GM21786 (cell line): ENCODE measurements around the gene TOP3B.
"Not testable (repeated sequence)": the region's sequence is repeated elsewhere in the genome, so short reads cannot be mapped to it uniquely, and the experiment has no call there.

Experiments used
- ATAC-seq: cut with Tn5 transposase; IDR thresholded peaks from one replicate; pipeline ENCODE4 v1.9.1; 2021; ENCODE audit not compliant: unreplicated experiment

The TOP3B gene

DNA sequence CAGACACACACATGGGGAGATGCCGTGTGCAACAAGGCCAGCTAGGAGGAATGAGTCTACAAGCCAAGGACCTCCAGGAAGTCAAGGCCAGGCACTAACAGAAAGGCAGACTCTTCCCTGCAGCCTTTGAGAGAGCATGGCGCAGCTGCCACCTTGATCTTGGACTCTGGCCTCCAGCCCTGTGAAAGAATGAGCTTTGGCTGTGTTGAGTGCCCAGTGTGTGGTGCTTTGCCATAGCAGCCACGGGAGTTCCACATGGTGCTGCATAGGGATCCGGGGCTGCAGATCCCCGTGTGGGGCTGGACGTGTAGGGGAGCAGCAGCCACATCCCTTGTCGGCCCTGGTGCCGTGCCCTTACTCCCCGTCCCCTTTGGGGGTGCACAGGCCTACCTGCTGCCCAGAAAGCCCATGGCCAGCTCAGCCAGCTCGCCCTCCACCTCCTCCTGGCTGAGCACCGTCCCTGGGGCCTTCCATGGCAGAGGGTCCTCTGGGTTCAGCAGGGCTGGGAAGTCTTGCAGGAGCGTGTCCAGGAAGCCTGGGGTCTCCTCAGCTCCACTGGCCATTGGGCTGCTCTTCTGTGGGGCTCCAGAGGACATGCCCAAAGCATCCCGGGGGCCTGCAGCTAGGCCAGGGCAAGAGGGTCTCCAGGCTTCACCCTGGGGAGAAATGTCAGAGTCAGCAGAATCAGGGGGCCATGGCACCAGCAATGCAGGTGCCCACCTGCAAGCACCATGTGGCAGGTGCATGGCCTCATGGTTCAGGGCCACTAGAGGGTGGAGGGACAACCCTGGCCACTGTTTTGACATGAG lies 36.9 kb downstream of the TOP3B start:
- no peak for ATAC-seq

DNA sequence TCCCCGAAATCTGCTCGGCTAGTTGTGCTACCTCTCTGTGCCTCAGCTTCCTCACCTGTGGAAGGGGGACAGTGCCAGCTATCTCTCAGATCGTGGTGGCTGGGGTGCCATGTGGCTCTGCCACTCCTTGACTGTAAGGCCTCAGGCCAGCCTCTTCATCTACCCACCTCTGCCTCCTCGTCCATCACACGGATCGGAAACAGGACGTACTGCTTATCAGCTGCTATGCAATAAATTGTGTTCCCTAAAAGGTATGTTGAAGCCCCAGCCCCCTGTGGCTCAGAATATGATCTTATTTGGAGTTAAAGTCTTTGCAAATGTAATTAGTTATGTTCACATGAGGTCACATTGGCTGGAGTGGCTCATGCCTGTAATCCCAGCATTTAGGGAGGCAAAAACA lies 37.7 kb downstream of the TOP3B start:
- ATAC-seq: no peak

DNA sequence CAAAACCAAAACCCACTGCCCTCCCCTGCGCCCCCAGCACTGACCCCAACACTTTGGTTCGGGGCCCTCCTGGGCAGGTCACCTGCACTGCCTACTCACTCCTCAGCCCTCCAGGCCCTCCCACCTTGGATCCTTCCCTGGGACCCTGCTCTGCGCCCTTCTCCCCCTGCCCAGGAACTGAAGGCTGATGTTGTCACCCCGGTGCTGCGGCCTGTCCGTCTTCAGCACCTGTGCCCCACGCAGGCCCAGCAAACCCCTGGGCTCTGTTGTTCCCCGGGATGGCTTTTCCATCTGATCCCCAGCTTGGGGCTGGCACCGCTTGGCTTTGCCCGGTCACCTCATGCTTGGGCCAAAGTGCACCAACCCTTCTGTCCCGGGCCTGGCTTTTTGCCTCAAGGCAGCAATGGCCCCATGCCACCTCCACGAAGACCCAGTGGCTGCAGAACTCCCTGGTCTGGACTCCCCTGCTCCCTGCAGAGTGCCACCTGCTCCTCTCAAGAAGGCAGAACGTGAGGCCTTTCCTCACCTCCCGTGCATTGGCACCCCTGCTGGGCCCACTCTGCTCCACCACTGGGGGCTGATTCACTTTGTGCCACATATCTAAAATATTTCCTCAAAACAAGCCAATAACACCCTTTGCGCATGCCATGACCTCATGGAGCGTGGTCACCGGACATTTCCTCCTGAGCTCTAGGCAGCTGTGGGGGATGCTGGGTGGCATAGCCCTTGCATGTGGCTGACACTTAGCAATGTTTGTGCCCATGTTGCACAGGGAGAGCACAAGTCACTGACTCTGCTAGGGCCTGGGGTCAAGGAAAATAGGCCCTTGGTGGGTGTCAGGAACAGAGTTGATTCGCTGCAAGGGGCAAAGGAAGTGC lies 38.8 kb downstream of the TOP3B start:
- no peak for ATAC-seq

DNA sequence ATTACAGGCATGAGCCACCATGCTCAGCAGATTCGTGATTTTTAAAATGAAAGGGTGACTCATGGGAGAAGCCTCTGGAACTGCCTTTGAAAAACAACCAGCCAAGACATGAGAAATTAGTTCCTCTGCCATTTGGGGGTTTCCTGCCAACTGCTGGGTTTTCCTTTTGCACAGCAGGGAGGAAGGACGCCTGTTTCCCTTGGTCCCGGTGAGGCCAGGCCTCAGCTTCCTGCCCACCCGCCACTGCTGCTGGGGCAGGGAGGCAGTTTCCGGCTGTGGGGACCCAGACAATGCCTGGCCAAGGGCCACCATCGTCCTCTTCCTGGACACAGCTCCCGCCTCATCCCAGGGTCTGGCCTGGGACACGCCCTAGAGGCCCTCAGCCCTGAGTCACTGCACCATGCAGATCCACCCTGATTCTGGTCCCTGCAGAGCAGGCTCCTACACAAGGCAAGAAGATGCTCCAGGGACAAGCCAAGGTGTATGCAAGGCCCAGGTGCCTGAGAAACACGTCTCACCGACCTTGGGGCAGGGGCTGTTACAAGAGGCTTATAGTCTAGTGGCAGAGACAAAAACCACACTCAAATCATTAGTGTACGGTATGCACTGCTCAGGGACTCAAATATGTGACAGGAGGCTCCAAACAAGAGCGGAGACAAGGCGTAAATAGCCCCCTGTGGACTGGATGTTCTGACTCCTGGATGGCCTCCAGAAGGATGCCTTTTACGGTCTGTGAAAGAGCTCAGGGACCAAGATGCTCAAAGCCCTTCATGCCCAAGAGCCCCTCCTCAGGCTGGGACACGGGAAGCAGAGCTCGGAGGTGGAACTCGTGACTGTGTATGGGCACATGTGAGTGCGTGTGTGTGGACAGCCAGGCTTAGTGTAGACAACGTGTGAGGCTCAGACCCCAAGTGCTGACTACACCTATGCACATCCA lies 39.9 kb downstream of the TOP3B start:
- no peak for ATAC-seq

DNA sequence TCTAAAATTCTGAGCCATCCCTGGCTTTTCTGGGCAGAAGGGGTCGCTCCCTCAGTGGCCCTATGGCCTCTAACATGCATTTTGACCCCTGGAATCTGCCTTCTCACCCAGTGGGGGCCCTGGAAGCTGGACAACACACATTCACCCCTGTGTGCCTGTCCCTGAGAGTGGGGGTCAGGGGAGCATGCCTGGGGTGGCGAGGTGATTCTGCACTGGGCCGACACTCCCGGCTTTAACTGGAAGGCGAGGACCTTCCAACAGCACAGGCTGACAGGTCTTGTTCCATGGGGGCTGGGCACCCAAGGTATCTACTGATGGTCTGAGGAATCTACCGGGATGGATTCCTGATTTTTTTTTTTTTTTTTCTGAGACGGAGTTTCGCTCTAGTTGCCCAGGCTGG lies 40.7 kb downstream of the TOP3B start:
- ATAC-seq: no peak

DNA sequence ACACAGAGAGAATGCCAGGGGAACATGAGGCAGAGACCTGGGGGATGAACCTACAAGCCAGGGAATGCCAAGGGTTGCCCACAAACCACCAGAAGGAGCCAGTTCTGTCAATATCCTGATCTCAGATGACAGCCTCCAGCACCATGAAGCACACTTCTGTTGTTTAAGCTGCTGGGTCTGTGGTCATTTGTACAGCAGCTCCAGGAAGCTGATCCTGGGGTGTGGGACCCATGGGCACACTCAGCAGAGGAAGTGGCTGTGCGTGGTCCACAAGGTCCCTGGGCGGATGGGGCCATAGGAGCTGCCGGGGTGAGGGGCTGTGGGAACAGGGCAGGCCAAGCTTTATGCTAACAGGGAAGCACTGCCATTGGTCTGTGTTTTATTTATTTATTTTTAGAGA lies 42.1 kb downstream of the TOP3B start:
- ATAC-seq: no peak

DNA sequence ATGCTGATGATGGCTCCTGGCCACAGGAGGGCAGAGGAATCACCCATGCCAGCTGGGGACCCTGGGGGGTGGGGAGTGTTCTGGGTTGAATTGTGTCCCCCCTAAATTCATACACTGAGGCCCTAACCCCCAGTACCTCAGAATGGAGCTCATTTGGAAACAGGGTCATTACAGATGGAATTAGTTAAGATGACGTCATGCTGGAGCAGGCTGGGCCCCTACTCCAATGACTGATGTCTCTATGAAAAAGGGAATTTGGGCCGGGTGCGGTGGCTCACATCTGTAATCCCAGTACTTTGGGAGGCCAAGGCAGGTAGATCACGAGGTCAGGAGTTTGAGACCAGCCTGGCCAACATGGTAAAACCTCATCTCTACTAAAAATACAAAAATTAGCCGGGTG lies 42.7 kb downstream of the TOP3B start:
- ATAC-seq: not testable (repeated sequence)

DNA sequence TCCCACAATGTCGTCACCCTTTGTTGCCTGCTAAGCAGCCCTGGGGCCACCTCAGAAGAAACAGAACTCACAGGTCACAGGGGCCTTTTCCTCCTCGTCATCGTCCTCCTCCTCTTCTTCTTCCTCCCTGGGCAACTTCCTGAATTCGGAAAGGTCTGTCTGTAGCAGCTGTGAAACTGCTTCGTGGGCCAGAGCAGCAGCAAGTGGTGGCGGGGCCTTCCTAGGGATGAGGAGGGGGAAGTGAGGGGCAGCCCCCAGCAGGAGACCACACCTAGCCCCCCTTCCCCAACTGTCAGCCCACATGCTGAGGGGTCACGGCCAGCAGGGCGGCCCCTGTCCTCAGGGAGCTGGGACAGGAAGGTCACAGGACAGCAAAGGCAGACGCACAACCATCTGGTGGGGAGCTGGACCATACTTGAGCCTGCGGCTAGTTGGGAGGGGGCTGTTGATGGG lies 43.1 kb downstream of the TOP3B start:
- no peak for ATAC-seq

DNA sequence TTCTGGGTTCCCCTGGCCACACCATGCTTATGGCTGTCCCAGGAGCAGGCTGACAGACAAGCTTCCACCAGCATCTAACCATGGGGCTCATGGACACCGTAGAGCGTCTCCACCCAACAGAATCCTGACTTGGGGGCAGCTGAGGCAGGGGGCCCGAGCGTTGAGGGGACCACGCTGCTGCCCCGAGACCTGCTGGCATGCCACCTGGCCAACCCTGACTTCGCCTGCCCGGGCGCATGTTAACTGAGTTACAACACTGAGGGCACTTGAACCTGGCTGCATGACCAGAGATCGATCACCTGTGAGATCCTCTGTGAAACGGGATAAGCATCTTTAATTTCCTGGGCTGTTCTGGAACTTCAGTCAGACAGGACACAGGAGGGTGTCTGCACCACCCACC lies 43.7 kb downstream of the TOP3B start:
- ATAC-seq: no peak

DNA sequence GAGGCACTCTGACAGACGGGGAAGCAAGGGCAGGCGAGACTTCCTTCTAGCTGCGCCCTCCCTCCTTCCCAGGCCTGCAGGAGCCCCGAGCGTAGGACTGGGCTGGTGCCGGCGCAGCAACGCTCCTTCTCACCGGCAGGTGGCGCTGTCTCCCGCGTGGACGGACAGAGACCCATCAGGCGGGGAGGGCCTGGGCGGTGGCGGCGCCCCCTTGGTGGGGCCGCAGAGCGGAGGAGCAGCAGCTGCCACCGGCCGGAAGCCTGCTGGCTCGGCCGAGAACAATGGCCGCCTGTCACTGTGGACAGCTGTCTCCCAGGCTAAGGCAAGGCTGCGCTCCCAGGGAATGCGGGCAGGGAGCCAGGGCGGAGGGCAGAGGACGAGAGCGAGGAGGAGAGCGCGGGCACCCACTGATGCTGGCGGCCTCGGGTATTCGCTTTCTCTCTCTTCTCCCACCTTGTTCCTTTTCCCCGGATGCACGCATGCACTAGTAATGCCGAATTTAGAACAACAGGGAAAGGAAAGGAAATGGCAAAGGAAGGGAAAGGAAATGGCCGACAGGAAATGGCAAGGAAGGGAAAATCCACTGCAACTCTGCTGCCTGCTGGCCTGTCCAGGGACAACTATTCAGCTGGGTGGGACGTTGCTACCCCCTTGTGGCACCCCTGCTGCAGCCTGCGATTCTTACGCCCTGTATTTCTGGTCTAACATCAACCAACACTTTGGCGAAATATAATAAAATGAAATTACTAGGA lies 44.3 kb downstream of the TOP3B start:
- ATAC-seq: peak; percentile 90

DNA sequence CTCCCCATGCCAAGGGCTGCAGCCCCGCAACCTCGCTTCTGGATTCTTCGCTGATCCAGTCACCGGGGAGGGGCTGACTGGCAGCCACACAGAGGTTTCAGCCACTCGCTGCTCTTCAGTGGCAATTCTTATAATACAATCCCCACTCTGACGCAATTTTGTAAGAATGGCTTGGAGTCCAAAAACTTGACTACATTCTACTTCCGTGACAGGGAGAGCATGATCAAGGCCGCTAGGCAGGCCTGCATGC lies 44.8 kb downstream of the TOP3B start:
- ATAC-seq: no peak

DNA sequence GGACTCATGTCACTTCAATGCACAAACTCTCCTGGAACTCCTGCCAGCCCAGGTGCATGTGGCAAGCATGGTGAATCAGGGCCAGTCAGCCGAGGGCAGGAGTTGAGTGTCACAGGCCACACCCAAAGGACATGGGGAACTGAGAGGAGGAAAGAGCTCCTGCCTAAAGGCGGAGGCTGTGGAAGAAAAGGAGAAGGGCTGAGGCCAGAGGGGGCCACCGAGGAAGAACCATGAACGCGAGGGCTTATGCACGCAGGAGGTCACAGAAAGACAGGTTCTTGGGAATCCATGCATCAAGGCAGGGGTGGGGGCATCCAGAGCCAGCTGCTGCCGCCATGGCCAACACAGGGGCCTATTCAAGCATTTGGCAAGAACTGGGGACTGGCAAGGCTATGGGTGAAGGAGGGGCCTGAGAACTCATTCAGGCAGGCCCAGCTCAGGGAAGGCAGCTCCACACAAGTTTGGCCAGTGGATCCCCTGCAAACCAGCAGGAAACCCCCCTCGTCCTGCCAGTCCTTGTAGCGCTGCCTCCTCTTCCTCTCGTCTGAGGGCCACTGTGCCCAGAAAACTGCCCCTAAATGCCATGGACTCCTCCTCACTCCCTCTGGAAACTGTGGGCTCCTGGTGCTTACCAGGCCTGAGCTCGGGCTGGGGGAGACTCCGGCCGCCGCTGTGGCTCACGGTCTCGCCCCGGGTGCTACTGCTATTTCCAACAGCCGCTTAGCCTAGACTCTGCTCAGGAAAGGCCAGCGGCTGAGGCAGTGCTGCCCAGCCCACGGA lies 45.4 kb downstream of the TOP3B start:
- ATAC-seq: no peak

DNA sequence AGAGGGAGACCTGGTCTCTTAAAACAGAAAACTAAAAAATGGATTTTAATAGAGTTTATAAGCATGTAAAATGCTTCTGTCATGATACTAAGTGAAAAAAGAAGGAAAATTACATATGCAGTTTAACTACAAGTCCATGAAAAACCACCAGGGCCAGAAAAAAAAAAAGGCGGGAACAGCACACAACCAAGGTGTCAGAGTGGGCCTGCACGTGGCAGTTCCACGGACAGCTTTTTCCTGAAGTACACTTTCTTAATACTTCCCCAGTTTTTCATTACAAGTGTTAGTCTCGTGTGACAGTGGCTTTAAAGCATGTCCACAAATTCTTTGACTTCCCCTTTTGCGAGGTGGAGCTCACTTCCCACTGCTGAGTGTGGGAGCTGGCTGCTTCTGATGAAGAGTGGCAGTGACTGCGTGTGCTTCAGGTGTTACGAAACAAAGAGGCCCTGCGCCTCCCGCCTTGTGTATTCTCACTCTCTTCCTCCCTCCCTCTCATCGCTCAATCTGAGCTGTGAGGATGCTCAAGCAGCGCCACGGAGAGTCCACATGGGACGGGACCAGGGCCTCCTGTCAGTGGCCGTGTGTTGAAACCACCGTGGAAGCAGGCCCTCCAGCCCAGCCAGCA lies 46.3 kb downstream of the TOP3B start:
- ATAC-seq: no peak

DNA sequence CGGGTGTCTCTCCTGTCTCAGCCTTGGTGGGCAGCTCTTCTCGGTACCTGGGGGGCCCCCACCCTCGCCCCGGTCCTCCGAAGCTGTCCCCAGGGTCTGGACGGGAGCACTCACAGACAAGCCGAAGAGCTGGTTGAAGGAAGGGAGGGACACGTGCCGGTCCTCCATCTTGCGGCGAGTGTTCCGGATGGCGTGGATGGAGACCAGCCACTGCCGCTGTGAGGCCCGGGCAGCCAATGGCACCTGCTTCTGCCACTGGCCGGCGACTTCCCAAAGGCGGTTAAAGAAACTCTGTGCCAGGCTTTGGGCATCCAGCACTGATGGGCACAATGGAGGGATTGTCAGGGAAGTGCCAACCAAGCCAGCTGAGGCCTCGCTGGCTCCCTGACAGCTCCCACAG lies 48.7 kb downstream of the TOP3B start:
- no peak for ATAC-seq

DNA sequence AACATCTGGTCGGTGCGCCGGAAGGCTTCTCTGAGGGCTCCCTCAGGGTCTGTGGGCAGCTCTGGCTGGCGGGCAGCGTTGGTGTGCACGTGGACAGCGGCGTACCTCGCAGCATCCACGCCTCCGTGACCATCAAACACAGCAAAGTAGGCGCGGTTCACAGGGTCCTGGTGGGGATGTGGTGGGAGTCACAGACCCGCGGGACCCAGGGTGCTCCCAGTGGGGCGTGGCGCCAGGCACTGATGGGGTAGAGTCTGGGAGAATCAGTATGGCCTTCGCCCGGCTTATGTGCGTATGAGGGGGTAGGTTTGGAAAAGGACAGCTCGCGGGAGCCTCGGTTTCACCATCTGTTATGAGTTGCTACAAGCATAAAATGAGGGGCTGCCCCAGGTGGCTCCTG lies 49.2 kb downstream of the TOP3B start:
- ATAC-seq: no peak

DNA sequence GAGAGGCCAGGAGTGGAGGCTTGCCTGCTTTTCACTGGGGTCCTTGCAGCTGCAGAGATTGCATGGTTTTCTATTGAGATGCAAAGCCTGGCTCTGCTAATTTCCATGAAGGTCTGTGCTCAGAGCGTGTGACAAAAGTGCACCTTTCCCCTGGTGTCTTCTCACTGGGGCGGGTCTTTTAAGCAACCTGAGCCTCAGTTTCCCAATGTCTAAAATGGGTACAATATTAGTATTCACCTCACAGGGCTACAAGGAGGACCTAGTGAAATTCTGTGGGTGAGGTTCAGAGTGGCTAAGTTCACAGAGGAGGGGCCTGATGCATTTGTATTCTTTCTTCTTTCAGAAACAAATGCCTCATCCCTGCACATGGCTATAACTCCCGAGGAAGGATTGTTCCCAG lies 50.2 kb downstream of the TOP3B start:
- ATAC-seq: no peak

DNA sequence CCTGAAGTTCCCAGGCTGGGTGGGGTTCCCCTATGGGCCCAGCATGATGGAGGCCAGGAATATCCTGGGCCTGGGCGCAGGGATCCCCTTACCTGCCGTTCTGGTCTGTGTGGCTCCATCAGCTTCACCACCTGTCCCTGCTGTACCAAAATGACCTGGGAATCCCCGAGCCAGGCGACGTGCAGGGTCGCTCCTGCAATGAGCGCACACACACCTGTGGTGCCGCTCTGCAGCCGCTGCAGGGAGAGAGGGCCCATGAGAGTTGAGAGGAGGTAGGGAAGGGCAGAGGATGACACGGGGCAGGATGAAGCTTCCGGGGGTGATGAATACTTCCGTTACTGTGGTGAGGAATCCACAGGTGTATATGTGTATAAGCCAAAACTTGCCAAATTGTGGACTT lies 51.5 kb downstream of the TOP3B start:
- no peak for ATAC-seq

DNA sequence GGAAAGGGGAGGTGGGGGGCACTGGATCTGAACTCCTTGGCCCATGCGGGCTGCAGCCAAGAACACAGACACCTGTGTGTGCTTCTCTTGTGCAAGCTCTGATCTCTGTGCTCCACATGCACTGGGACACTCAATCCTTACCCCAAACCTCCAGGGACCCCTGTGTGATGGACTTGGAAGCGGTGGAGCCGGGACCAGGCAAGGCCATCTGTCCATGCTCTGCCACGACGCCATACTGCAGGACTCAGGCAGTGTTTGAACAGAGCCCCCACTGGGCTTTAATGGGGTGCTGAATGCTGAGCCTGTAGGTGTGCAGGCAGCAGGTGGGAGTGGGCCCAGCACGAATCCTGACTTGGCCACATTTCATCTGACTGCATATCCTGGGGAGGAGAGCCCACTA lies 53.3 kb downstream of the TOP3B start:
- ATAC-seq: no peak

DNA sequence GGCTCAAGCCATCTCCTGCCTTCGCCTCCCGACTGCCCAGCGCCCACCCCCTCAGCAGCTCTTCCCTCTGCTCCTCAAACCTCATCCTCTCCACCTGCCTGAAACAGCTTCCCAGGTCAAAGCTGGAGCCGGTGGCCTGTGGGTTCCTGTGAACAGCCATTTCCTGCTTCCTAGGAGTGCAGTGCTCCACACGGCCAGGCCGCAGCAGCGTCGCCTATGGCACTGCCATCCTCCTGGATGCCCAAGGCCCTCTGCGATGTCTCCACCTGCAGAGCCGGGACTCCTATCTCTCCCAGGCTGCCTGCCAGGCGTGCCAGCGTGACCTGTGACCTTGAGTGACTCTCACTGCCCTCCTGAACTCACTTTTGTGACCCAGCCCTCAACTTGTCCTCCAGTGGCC lies 54.5 kb downstream of the TOP3B start:
- ATAC-seq: no peak
